Stimulated activated CD4-positive, alpha-beta T cell treated with anti-CD3 and anti-CD28 coated beads, TNF-alpha, amount 100 ng/mL, for 4 hours (primary cell): ENCODE data around the gene AMOT.
"Not testable (repeated sequence)": the region's sequence is repeated elsewhere in the genome, so short reads cannot be mapped to it uniquely, and the experiment has no call there.

Experiments
- DNase-seq, 3 experiments: peaks; one replicate each; pipeline ENCODE4 v3.0.0-alpha.2; 2020; ENCODE audit warnings: low read depth in 3 of 3

The AMOT gene

GRCh38 chrX:112840382-112841113 lies at the start of gene AMOT:
AMOT (minus strand) TSS chrX:112840831; CDS start chrX:112823126, 17,705 bp downstream.
- DNase-seq, result peak; percentile 21 to 31 (median 23)

GRCh38 chrX:112889400-112889799 lies 48.8 kb upstream of the AMOT start:
- DNase-seq, result no peak

GRCh38 chrX:112888916-112889315 lies 48.3 kb upstream of the AMOT start:
- DNase-seq, result no peak

- DNase-seq, result no peak
These were observed 37.1 kb upstream of the AMOT start for GRCh38 chrX:112877771-112878173.

GRCh38 chrX:112874614-112875013 lies 34.0 kb upstream of the AMOT start:
- DNase-seq, result no peak

GRCh38 chrX:112874175-112874574 lies 33.5 kb upstream of the AMOT start:
- DNase-seq, result no peak

- DNase-seq, result no peak
These were observed 28.0 kb upstream of the AMOT start for GRCh38 chrX:112868586-112868985.

GRCh38 chrX:112867570-112867969 lies 26.9 kb upstream of the AMOT start:
- no peak for DNase-seq

- no peak for DNase-seq
These were observed 25.5 kb upstream of the AMOT start for GRCh38 chrX:112866175-112866574.

- no peak for DNase-seq
These were observed 24.9 kb upstream of the AMOT start for GRCh38 chrX:112865464-112866025.

GRCh38 chrX:112863850-112864249 lies 23.2 kb upstream of the AMOT start:
- DNase-seq, result no peak

GRCh38 chrX:112857478-112857878 lies 16.8 kb upstream of the AMOT start:
- no peak for DNase-seq

- not testable (repeated sequence) for DNase-seq
These were observed 14.3 kb upstream of the AMOT start for GRCh38 chrX:112854901-112855300.

- DNase-seq, result no peak
These were observed 12.2 kb upstream of the AMOT start for GRCh38 chrX:112852851-112853250.

- no peak for DNase-seq
These were observed 11.2 kb upstream of the AMOT start for GRCh38 chrX:112851806-112852205.

- no peak for DNase-seq
These were observed 10.6 kb upstream of the AMOT start for GRCh38 chrX:112851161-112851779.

- no peak for DNase-seq
These were observed 8.4 kb upstream of the AMOT start for GRCh38 chrX:112849016-112849415.

GRCh38 chrX:112846782-112847181 lies 6.2 kb upstream of the AMOT start:
- no peak for DNase-seq

GRCh38 chrX:112846187-112846586 lies 5.6 kb upstream of the AMOT start:
- DNase-seq, result no peak

- DNase-seq, result no peak
These were observed 3.6 kb upstream of the AMOT start for GRCh38 chrX:112844250-112844649.

- no peak for DNase-seq
These were observed 1.2 kb upstream of the AMOT start for GRCh38 chrX:112841820-112842157.

- DNase-seq, result peak; percentile 30 to 57 (median 55)
These were observed 636 bp upstream of the AMOT start for GRCh38 chrX:112841114-112841819.

GRCh38 chrX:112839856-112840255 lies 775 bp downstream of the AMOT start:
- DNase-seq, result no peak
